Gastrocnemius medialis (tissue), 4 donors: ENCODE results near the gene RITA1. TPM values are rescaled to one million over a fixed set of nuclear protein-coding genes. Genes with fewer than 3 reads are reported as not detected.

ENCODE experiments used
- ATAC-seq, 2 donors: fragments of 150-250 bp; one replicate each; pipeline ENCODE4 v1.9.1; 2016
- DNase-seq, 2 donors: peaks; one replicate each; pipeline ENCODE4 v3.0.0-alpha.2; 2019
- H3K27ac ChIP-seq, 4 donors: fragments of 200-600 bp; sonication (generic); 1 replicate in 1 of 4; 2 replicates in 3 of 4; pipeline ENCODE4 v1.5.1; 2016 to 2018; ENCODE audit warnings: mild to moderate bottlenecking in 2 of 4, moderate library complexity in 1 of 4
- H3K27me3 ChIP-seq, 3 donors: fragments of 200-600 bp; sonication (generic) in 2 of 3; 1 replicate in 1 of 3; 2 replicates in 2 of 3; pipeline versions ENCODE4 v1.5.1 to v1.6.0; 2016 to 2019; ENCODE audit warnings: mild to moderate bottlenecking in 1 of 3, moderate library complexity in 1 of 3
- H3K36me3 ChIP-seq, 2 donors: fragments of 200-600 bp; sonication (generic) in 1 of 2; one replicate each; pipeline ENCODE4 v1.5.1; 2017 to 2018
- H3K4me1 ChIP-seq, 2 donors: fragments of 200-600 bp; sonication (generic) in 1 of 2; one replicate each; pipeline ENCODE4 v1.5.1; 2016 to 2017; ENCODE audit warnings: mild to moderate bottlenecking in 2 of 2
- H3K4me3 ChIP-seq, 4 donors: fragments of 200-600 bp; sonication (generic) in 3 of 4; 1 replicate in 1 of 4; 2 replicates in 3 of 4; pipeline ENCODE4 v1.5.1; 2016 to 2019; ENCODE audit warnings: mild to moderate bottlenecking in 2 of 4
- H3K9me3 ChIP-seq, 3 donors: fragments of 200-600 bp; sonication (generic) in 2 of 3; 1 replicate in 1 of 3; 2 replicates in 2 of 3; pipeline ENCODE4 v1.5.1; 2016 to 2019
- CTCF ChIP-seq, 5 experiments: fragments of 450-650 bp in 3 of 5; fragments of 200-600 bp in 2 of 5; sonication (generic) in 2 of 5; IDR thresholded peaks in 4 of 5; conservative IDR thresholded peaks in 1 of 5; 1 replicate in 4 of 5; 2 replicates in 1 of 5; pipeline ENCODE4 v1.5.1; 2016 to 2019; ENCODE audit warnings: antibody characterized with exemption in 5 of 5, mild to moderate bottlenecking in 3 of 5, moderate library complexity in 3 of 5
- POLR2A ChIP-seq, 2 donors: fragments of 450-650 bp; IDR thresholded peaks; one replicate each; pipeline ENCODE4 v1.6.1; 2017; ENCODE audit warnings: antibody characterized with exemption in 2 of 2, mild to moderate bottlenecking in 2 of 2, moderate library complexity in 2 of 2
- in situ Hi-C, 4 donors: fragments of 200-750 bp; cut with MboI; loops; one replicate each; pipeline versions ENCODE4 v1.15.0 to v1.8.0; 2017; ENCODE audit warnings: low sequenced_read_pairs in 4 of 4
- intact Hi-C: fragments of 100-400 bp; cut with DNase I; formaldehyde crosslinking; loops from one replicate; pipeline ENCODE4 v1.15.1; 2023; ENCODE audit warnings: low total_unique reads
- total RNA-seq, 4 donors: library from RNA; depleted of rRNA; stranded (reverse); fragments of >200 nt; gene quantifications; one replicate each; pipeline versions ENCODE4 v1.1.0 to v1.2.3, GENCODE V29; 2016

Gene RITA1
- total RNA-seq, 4 donors from 2014 or later, result 17.7 to 31.2 (median 23.1) TPM

DNA sequence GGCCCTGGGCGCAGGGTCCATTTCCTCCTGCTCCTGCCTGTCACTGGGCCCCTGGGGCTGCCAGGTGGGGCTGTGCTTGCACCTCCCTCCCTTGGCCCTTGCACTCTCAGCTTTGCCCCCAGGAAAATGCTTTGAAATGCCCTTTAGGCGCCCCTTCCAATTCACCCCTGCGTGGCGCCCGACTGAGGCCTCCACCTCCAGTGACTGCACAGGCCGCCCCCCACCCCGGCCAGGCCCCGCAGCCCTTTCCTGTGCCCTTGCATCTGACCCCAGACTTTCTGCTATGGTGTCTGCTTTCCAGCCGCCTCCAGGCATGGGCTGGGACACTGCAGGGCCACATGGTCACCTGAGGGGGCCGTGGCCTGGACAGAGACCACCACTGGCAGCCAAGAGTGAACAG lies 17.7 kb upstream of the RITA1 start:
- intact Hi-C loops (no loop called here), in situ Hi-C loops (no loop called here)
- Histone ChIP-seq H3K27ac (no peak overlapping the region), H3K27me3 (no peaks in the 10 kb centered on the region), H3K9me3 (no peaks in the 10 kb centered on the region), H3K36me3 (peaks cover 3 to 100% of the 10 kb centered on the region in 2 donors), H3K4me3 (no peak overlapping the region), H3K4me1 (no peaks in the 10 kb centered on the region)
- no peak for TF ChIP-seq POLR2A (IDR thresholded peaks at IDR 0.05)
- no peak for TF ChIP-seq CTCF (IDR thresholded peaks at IDR 0.05 in 4 of 5, conservative IDR thresholded peaks at IDR 0.05 in 1 of 5)
- ATAC-seq, result no peak
- DNase-seq, result no peak

- H3K27me3 ChIP-seq, result no peaks in the 10 kb centered on the region
- intact Hi-C loops, result loop anchor here (5.0 kb wide), 1 partner anchor 122 kb away; no protein-coding TSS in a partner anchor
- no peak for ATAC-seq
- peaks cover 3 to 100% of the 10 kb centered on the region in 2 donors for H3K36me3 ChIP-seq
- TF ChIP-seq POLR2A (IDR thresholded peaks at IDR 0.05) (no peak), CTCF (IDR thresholded peaks at IDR 0.05 in 4 of 5, conservative IDR thresholded peaks at IDR 0.05 in 1 of 5) (no peak)
- no peak for DNase-seq
- no peaks in the 10 kb centered on the region for H3K4me1 ChIP-seq
- H3K9me3 ChIP-seq, result no peaks in the 10 kb centered on the region
- H3K4me3 ChIP-seq, result no peak overlapping the region
- in situ Hi-C loops, result no loop called here
- no peak overlapping the region for H3K27ac ChIP-seq
These were observed 15.8 kb upstream of the RITA1 start for GRCh38 chr12:113169697-113170096.

GRCh38 chr12:113170457-113170856 lies 15.1 kb upstream of the RITA1 start:
- H3K27me3 ChIP-seq, result no peaks in the 10 kb centered on the region
- DNase-seq (no peak), ATAC-seq (no peak)
- no peaks in the 10 kb centered on the region for H3K4me1 ChIP-seq
- intact Hi-C loops, result loop anchor here (5.0 kb wide), 1 partner anchor 123 kb away; no protein-coding TSS in a partner anchor
- no peak overlapping the region for H3K27ac ChIP-seq
- H3K36me3 ChIP-seq, result peaks cover 3 to 99% of the 10 kb centered on the region in 2 donors
- no peak overlapping the region for H3K4me3 ChIP-seq
- in situ Hi-C loops, result no loop called here
- no peaks in the 10 kb centered on the region for H3K9me3 ChIP-seq
- TF ChIP-seq CTCF (IDR thresholded peaks at IDR 0.05 in 4 of 5, conservative IDR thresholded peaks at IDR 0.05 in 1 of 5) (no peak), POLR2A (IDR thresholded peaks at IDR 0.05) (no peak)

GRCh38 chr12:113170926-113171325 lies 14.6 kb upstream of the RITA1 start:
- DNase-seq, result no peak
- no peak for ATAC-seq
- in situ Hi-C loops, result no loop called here
- H3K9me3 ChIP-seq, result no peaks in the 10 kb centered on the region
- H3K4me3 ChIP-seq, result no peak overlapping the region
- TF ChIP-seq CTCF (IDR thresholded peaks at IDR 0.05 in 4 of 5, conservative IDR thresholded peaks at IDR 0.05 in 1 of 5) (no peak), POLR2A (IDR thresholded peaks at IDR 0.05) (no peak)
- H3K36me3 ChIP-seq, result peaks cover 3 to 97% of the 10 kb centered on the region in 2 donors
- H3K4me1 ChIP-seq, result no peaks in the 10 kb centered on the region
- intact Hi-C loops, result loop anchor here (5.0 kb wide), 1 partner anchor 124 kb away; no protein-coding TSS in a partner anchor
- no peak overlapping the region for H3K27ac ChIP-seq
- no peaks in the 10 kb centered on the region for H3K27me3 ChIP-seq

DNA sequence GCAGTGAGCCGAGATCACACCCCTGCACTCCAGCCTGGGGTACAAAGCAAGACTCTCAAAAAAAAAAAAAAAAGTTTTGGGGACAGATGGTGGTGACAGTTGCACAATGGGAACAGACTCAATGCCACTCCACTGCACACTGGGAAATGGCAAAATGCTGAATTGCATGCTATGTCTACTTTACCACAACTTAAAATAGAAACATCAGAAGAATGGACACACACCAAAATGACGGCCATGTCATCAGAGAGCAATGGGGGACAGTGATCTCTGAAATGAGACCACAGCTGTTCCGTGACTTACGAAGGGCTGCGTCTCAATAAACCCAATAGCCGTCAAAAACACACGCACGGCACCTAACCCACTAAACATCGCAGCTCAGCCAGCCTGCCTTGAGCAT lies 14.0 kb upstream of the RITA1 start:
- in situ Hi-C loops (no loop called here), intact Hi-C loops (loop anchor here (5.0 kb wide), 1 partner anchor 124 kb away; no protein-coding TSS in a partner anchor)
- H3K36me3 ChIP-seq, result peaks cover 3 to 97% of the 10 kb centered on the region in 2 donors

More for the DNA sequence above, 14.0 kb upstream of the RITA1 start:
- ATAC-seq, result no peak
- Histone ChIP-seq H3K9me3 (no peaks in the 10 kb centered on the region), H3K4me1 (no peaks in the 10 kb centered on the region), H3K4me3 (no peak overlapping the region), H3K27ac (no peak overlapping the region), H3K27me3 (no peaks in the 10 kb centered on the region)
- no peak for DNase-seq
- TF ChIP-seq CTCF (IDR thresholded peaks at IDR 0.05 in 4 of 5, conservative IDR thresholded peaks at IDR 0.05 in 1 of 5) (no peak), POLR2A (IDR thresholded peaks at IDR 0.05) (no peak)
